RWPE2 (cell line): ENCODE data around the gene TSPAN32.
"Not testable (repeated sequence)": the region's sequence is repeated elsewhere in the genome, so short reads cannot be mapped to it uniquely, and the experiment has no call there.

Source experiments
- ATAC-seq: fragments of 200-7000 bp; cut with Tn5 transposase; 3 replicates; pipeline ENCODE4 v1.9.1; 2021; ENCODE audit warnings: low read depth
- DNase-seq: peaks from one replicate; pipeline ENCODE4 v3.0.0-alpha.2; 2020; ENCODE audit warnings: low spot score
- H3K27ac ChIP-seq: fragments of 450-650 bp; 2 replicates; pipeline ENCODE4 v1.5.1; 2017; ENCODE audit warnings: mild to moderate bottlenecking; ENCODE audit not compliant: poor library complexity, severe bottlenecking
- H3K27me3 ChIP-seq: fragments of 250-450 bp; sonication (Bioruptor Pico); 2 replicates; pipeline ENCODE4 v1.5.1; 2021; ENCODE audit warnings: mild to moderate bottlenecking, moderate library complexity; ENCODE audit not compliant: insufficient read depth, poor library complexity, severe bottlenecking
- H3K36me3 ChIP-seq: fragments of 250-450 bp; sonication (Bioruptor Pico); 2 replicates; pipeline ENCODE4 v1.5.1; 2020; ENCODE audit warnings: low read depth, mild to moderate bottlenecking, moderate library complexity
- H3K4me1 ChIP-seq: fragments of 250-450 bp; sonication (Bioruptor Pico); 2 replicates; pipeline ENCODE4 v1.5.1; 2021; ENCODE audit warnings: mild to moderate bottlenecking, moderate library complexity; ENCODE audit not compliant: insufficient read depth, poor library complexity, severe bottlenecking
- H3K4me3 ChIP-seq: fragments of 250-450 bp; sonication (Bioruptor Pico); 2 replicates; pipeline ENCODE4 v1.5.1; 2021; ENCODE audit warnings: mild to moderate bottlenecking, moderate library complexity; ENCODE audit not compliant: severe bottlenecking
- H3K9me3 ChIP-seq: fragments of 250-450 bp; sonication (Bioruptor Pico); 2 replicates; pipeline ENCODE4 v1.5.1; 2021; ENCODE audit warnings: mild to moderate bottlenecking, moderate library complexity; ENCODE audit not compliant: severe bottlenecking
- TF ChIP-seq, protein P1 (sequence below): fragments of 450-650 bp; IDR thresholded peaks from one replicate; pipeline ENCODE4 v1.5.1; 2017; ENCODE audit warnings: mild to moderate bottlenecking, moderate library complexity; ENCODE audit not compliant: poor library complexity, severe bottlenecking

TSPAN32 gene

DNA sequence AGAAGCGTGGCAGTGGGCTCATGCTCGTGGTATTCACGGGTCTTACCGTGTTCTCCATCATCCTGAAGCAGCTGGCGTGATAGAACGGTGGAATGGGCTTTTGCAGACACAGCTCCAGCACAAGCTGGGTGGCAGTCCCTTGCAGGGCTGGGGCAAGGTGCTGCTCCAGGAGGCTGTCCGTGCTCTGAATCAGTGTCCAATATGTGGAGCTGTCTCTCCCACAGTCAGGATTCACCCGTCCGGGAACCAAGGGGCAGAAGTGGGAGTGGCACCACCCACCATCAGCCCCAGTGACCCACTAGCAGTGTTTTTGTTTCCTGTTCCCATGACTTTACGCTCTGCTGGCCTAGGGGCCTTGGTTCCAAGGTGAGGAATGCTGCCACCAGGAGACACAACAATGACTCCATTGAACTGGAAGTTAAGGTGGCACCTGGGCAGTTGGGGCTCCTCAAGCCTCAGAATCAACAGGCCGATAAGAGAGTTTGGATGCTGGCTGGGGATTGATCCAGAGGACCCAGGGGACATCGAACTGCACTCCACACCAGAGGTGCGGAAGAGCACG is 58.3 kb downstream of the TSPAN32 start:
- TF ChIP-seq, protein P1, sequence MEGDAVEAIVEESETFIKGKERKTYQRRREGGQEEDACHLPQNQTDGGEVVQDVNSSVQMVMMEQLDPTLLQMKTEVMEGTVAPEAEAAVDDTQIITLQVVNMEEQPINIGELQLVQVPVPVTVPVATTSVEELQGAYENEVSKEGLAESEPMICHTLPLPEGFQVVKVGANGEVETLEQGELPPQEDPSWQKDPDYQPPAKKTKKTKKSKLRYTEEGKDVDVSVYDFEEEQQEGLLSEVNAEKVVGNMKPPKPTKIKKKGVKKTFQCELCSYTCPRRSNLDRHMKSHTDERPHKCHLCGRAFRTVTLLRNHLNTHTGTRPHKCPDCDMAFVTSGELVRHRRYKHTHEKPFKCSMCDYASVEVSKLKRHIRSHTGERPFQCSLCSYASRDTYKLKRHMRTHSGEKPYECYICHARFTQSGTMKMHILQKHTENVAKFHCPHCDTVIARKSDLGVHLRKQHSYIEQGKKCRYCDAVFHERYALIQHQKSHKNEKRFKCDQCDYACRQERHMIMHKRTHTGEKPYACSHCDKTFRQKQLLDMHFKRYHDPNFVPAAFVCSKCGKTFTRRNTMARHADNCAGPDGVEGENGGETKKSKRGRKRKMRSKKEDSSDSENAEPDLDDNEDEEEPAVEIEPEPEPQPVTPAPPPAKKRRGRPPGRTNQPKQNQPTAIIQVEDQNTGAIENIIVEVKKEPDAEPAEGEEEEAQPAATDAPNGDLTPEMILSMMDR: no peak
- Histone ChIP-seq H3K36me3 (no peaks in the 10 kb centered on the region), H3K4me3 (no peak overlapping the region), H3K27ac (no peak overlapping the region), H3K4me1 (no peaks in the 10 kb centered on the region), H3K27me3 (no peaks in the 10 kb centered on the region), H3K9me3 (no peaks in the 10 kb centered on the region)
- ATAC-seq (no peak), DNase-seq (no peak)

DNA sequence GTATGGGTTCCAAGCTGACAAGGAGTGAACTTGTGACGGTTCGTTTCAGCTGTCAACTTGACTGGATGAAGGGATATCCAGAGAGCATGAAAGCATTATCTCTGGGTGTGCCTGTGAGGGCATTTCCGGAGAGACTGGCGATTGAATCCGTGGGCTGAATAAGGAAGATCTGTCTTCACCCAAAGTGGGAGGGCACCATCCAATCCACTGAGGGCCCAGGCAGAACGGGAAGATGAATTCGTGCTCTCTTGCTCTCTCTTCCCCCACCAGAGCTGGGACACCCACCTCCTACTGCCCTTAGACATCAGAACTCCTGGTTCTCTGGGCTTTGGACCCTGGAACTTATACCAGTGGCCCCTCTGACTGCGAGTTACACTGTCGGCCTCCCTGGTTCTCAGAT is 59.8 kb downstream of the TSPAN32 start:
- no peak for ATAC-seq
- DNase-seq: no peak
- Histone ChIP-seq H3K27ac (no peak overlapping the region), H3K9me3 (no peaks in the 10 kb centered on the region), H3K27me3 (no peaks in the 10 kb centered on the region), H3K4me1 (no peaks in the 10 kb centered on the region), H3K4me3 (no peak overlapping the region), H3K36me3 (no peaks in the 10 kb centered on the region)
- TF ChIP-seq, protein P1: no peak

DNA sequence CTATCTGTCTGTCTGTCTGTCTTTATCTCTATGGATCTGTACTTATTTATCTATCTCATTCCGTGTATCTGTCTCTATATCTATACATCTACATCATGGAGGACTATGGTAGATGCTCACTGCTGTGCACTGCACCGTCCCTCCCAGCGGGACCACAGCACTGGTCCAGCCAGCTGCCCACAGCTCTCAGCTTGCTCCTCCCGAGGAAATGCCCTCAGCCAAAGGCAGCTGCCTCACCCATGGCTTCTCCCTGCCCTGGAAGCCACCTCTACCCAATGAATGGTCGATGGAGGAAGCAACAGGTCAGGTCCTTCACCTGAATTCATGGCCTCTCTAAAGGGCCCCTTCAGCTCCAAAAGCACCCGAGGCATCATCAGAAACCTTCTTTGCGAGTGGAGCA is 60.6 kb downstream of the TSPAN32 start:
- TF ChIP-seq, protein P1: no peak
- no peaks in the 10 kb centered on the region for H3K27me3 ChIP-seq
- no peaks in the 10 kb centered on the region for H3K9me3 ChIP-seq
- no peak overlapping the region for H3K4me3 ChIP-seq
- no peaks in the 10 kb centered on the region for H3K36me3 ChIP-seq
- DNase-seq (peak; percentile 6), ATAC-seq (no peak)
- H3K4me1 ChIP-seq: no peaks in the 10 kb centered on the region
- H3K27ac ChIP-seq: no peak overlapping the region

DNA sequence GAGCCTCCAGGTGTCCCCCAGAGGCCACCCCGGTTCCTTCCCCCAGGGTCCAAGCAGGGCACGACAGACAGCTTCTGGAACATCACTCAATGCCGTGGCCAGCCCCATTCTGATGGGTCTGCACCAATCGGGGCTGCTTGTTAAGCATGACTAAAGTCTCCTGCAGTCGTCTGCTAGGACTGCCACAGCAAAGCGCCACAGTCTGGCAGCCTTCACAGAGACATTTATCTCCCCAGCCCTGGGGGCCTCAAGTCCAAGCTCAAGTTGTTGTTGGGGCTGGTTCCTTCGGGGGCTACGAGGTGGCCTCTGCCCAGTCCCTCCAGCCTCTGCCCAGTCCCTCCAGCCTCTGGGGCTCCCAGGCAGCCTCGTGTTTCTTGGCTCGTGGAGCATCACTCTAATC is 61.3 kb downstream of the TSPAN32 start:
- Histone ChIP-seq H3K4me3 (no peak overlapping the region), H3K36me3 (no peaks in the 10 kb centered on the region), H3K9me3 (no peaks in the 10 kb centered on the region), H3K4me1 (no peaks in the 10 kb centered on the region), H3K27me3 (no peaks in the 10 kb centered on the region), H3K27ac (no peak overlapping the region)
- TF ChIP-seq, protein P1: no peak
- DNase-seq: no peak
- no peak for ATAC-seq

DNA sequence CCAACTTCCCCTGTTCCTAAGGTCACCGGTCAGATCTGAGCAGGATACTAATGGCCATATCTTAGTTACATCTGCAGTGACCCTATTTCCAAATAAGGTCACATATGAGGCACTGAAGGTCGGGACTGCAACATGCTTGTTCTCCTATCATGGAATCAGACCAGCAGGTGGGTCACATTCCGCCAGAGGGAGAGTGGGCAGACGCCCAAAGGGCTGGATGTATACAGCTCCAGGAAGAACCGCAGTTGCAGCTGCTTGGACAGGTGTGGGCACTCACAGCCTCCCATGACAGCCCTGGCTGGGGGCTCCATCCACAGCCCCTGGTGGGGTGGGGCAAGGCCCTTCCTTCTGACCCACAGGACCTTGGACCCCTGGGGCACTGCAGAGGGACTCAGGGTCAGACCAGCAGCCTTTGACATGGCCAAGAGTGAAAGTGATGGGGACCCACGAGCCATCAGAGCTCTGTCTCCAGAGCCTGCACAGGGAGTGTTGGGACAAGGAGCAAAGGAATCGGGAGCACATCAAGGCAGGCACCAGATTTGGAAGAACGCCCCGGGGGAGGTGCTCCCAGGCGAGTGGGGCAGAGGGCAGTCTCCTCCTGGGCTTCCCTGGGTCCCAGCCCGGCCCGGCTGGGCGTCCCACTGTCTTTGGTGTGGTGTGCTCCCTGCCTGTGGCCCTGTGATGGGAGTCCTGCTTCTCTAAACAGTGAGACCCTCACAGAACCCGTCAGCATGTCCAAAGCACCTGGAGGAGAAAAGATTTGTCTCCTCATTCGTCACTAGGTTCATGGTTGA is 62.0 kb downstream of the TSPAN32 start:
- Histone ChIP-seq H3K36me3 (no peaks in the 10 kb centered on the region), H3K4me1 (no peaks in the 10 kb centered on the region), H3K9me3 (no peaks in the 10 kb centered on the region), H3K4me3 (no peak overlapping the region), H3K27ac (no peak overlapping the region), H3K27me3 (no peaks in the 10 kb centered on the region)
- no peak for ATAC-seq
- no peak for DNase-seq
- TF ChIP-seq, protein P1: no peak

DNA sequence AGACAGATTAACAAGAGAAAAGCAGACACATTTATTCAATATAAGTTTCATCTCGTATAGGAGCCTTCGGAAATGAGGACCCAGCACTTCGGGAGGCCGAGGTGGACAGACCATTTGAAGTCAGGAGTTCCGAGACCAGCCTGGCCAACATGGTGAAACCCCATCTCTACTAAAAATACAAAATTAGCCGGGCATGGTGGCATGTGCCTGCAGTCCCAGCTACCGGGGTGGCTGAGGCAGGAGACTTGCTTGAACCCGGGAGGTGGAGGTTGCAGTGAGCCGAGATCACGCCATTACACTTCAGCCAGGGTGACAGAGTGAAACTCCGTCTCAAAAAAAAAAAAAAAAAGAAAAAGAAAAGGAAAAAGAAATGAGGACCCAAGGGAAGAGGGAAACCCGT is 62.6 kb downstream of the TSPAN32 start:
- not testable (repeated sequence) for H3K4me1 ChIP-seq

More for the DNA sequence above, 62.6 kb downstream of the TSPAN32 start:
- not testable (repeated sequence) for H3K9me3 ChIP-seq, DNase-seq, H3K27me3 ChIP-seq, H3K27ac ChIP-seq, H3K4me3 ChIP-seq, ATAC-seq, H3K36me3 ChIP-seq
